BLaER1 (cell line): Measurements from ENCODE around the gene BEND7.

Experiments used
- H3K27ac ChIP-seq: shearing (Covaris generic); formaldehyde crosslinking; 2 replicates; pipeline ENCODE4 v1.8.1; 2022
- H3K27me3 ChIP-seq: shearing (Covaris generic); formaldehyde crosslinking; 2 replicates; pipeline ENCODE4 v1.8.1; 2022
- H3K36me3 ChIP-seq: shearing (Covaris generic); formaldehyde crosslinking; 2 replicates; pipeline ENCODE4 v1.8.1; 2022
- H3K4me1 ChIP-seq: shearing (Covaris generic); formaldehyde crosslinking; 2 replicates; pipeline ENCODE4 v1.8.1; 2022
- H3K4me2 ChIP-seq: shearing (Covaris generic); formaldehyde crosslinking; 2 replicates; pipeline ENCODE4 v1.8.1; 2022
- H3K4me3 ChIP-seq: shearing (Covaris generic); formaldehyde crosslinking; 2 replicates; pipeline ENCODE4 v1.8.1; 2022
- H3K9ac ChIP-seq: shearing (Covaris generic); formaldehyde crosslinking; 2 replicates; pipeline ENCODE4 v1.8.1; 2022
- H3K9me3 ChIP-seq: shearing (Covaris generic); formaldehyde crosslinking; 2 replicates; pipeline ENCODE4 v1.8.1; 2022
- H4K20me1 ChIP-seq: shearing (Covaris generic); formaldehyde crosslinking; 2 replicates; pipeline ENCODE4 v1.8.1; 2022
- Cebpa-rat ChIP-seq: shearing (Covaris generic); IDR thresholded peaks from 2 replicates; pipeline ENCODE4 v1.8.1; 2022

Gene BEND7, protein sequence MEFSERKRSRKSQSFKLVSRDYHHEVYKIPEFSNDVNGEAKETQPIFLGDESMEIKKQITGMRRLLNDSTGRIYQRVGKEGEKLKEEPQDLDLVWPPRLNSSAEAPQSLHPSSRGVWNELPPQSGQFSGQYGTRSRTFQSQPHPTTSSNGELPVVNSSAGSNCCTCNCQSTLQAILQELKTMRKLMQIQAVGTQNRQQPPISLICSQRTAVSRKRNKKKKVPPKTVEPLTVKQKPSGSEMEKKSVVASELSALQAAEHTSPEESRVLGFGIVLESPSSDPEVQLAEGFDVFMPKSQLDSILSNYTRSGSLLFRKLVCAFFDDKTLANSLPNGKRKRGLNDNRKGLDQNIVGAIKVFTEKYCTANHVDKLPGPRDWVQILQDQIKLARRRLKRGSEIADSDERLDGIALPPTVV

DNA sequence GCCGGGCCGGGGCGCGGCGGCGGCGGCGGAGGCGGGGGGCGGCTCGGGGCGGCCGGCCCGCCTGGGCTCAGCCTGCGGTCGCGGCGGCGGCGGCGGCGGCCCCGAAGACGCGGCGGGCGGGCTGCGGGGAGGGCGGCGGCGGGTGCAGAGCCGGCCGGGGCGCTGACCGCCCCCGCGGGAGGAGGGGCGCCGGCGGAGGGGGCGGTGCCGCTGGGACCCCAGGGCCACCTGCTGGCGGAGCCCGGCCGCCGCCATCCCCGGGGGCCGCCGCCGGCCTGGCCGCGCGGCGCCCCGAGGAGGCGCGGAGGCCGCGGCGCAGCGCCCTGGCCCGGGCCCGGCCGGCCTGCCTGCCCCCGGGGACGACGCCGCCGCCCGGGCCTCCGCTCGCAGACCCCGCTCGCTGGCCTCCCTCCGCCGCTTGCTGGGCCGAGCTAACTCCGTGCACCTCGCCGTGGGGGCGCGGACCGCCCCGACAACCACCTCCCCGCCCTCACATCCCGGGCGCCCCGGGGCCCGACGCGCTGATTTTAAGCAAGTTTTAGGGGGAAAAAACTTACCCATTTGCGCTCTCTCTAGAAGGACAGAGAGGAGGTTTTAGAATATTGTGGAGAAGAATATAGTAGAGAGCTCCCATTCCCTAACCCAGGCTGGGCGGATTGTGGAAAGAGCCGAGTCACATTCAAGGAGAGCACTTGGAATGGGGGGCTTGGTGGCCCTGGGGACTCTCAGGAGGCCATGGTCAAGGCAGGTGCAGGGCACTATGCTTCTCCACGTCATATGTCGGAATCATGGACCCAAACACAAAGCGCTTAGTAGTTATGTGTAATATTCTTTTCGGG is at the start of gene BEND7:
TSS of gene BEND7 (minus strand) at position 140 of the 839 bp plus-strand sequence. CDS start 481 bp downstream, outside the sequence.
- H3K4me1 ChIP-seq: peaks cover 12% of the 10 kb centered on the region
- peak within 1 kb of the TSS; percentile 96 for H3K4me2 ChIP-seq
- no peak within 1 kb of the TSS for H3K27ac ChIP-seq
- H3K9me3 ChIP-seq: no peaks in the 10 kb centered on the region
- peak within 1 kb of the TSS; percentile 65 for H3K9ac ChIP-seq
- TF ChIP-seq Cebpa-rat: no peak
- H3K4me3 ChIP-seq: peak within 1 kb of the TSS; percentile 73
- peaks cover 22% of the 10 kb centered on the region for H4K20me1 ChIP-seq
- no peaks in the 10 kb centered on the region for H3K36me3 ChIP-seq
- peaks cover 61% of the 10 kb centered on the region for H3K27me3 ChIP-seq

DNA sequence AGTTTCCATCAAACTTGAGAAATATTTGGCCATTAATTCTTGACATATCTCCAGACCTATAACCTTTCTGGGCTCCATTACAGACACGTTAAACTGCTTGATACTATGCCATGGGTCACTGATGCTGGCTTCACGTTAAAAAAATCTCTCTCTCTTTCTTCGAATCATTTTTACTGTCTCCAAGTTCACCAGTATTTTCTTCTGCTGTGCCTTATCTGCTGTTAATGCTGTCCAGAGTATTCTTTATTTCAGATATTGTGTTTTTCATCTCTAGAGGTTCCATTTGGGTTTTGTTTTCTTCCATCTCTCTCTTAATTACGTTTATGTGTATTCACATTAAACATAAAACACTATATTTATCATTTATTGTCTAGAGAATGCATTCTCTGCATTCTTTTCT is 45.1 kb upstream of the BEND7 start:
- no peak overlapping the region for H3K9ac ChIP-seq
- no peaks in the 10 kb centered on the region for H3K4me1 ChIP-seq
- peaks cover 10% of the 10 kb centered on the region; the same call in 1 of the 2 replicates for H3K9me3 ChIP-seq
- H3K4me3 ChIP-seq: no peak overlapping the region
- H3K27me3 ChIP-seq: no peaks in the 10 kb centered on the region
- H4K20me1 ChIP-seq: no peaks in the 10 kb centered on the region
- TF ChIP-seq Cebpa-rat: no peak
- H3K36me3 ChIP-seq: no peaks in the 10 kb centered on the region
- no peak overlapping the region for H3K4me2 ChIP-seq
- H3K27ac ChIP-seq: no peak overlapping the region

DNA sequence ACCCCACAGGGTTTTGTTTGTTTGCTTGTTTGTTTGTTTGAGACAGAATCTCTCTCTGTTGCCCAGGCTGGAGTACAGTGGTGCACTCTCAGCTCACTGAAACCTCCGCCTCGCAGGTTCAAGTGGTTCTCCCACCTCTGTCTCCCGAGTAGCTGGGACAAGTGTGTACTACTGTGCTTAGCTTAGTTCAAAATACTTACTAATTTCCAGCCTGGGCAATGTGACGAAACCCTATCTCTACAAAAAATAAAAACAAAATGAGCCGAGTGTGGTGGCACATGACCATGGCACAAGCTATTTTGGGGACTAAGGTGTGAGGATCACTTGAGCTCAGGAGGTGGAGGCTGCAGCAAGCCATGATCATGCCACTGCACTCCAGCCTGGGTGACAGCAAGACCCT is 42.7 kb upstream of the BEND7 start:
- no peaks in the 10 kb centered on the region for H4K20me1 ChIP-seq
- no peak overlapping the region for H3K4me2 ChIP-seq
- H3K4me1 ChIP-seq: no peaks in the 10 kb centered on the region
- H3K36me3 ChIP-seq: no peaks in the 10 kb centered on the region
- H3K9me3 ChIP-seq: peaks cover 10% of the 10 kb centered on the region; the same call in 1 of the 2 replicates
- no peak for TF ChIP-seq Cebpa-rat
- no peak overlapping the region for H3K27ac ChIP-seq
- no peak overlapping the region for H3K4me3 ChIP-seq
- no peaks in the 10 kb centered on the region for H3K27me3 ChIP-seq
- no peak overlapping the region for H3K9ac ChIP-seq

DNA sequence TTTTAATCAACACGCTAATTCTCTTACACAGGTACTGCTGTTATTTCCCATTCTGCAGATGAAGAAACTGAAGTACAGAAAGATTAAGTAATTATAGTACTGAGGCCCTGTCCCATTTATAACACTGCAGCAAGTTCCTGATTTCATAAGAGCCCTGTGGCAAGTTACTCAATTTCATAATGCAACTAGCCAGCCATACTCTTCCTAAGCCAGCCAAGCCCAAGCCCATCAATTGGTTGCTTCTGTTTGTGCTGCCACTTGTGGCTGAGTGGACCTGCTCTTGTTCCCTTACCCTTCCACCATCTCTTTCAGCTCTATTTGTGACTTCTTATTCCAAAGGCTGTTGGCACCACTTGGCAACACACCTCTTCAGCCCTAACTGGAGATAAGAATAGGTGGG is 38.2 kb upstream of the BEND7 start:
- no peaks in the 10 kb centered on the region for H3K36me3 ChIP-seq
- H3K4me1 ChIP-seq: peaks cover 19% of the 10 kb centered on the region
- TF ChIP-seq Cebpa-rat: no peak
- H4K20me1 ChIP-seq: no peaks in the 10 kb centered on the region
- H3K4me2 ChIP-seq: no peak overlapping the region
- H3K9me3 ChIP-seq: no peaks in the 10 kb centered on the region
- H3K9ac ChIP-seq: no peak overlapping the region
- H3K27me3 ChIP-seq: no peaks in the 10 kb centered on the region
- H3K27ac ChIP-seq: no peak overlapping the region
- H3K4me3 ChIP-seq: no peak overlapping the region

DNA sequence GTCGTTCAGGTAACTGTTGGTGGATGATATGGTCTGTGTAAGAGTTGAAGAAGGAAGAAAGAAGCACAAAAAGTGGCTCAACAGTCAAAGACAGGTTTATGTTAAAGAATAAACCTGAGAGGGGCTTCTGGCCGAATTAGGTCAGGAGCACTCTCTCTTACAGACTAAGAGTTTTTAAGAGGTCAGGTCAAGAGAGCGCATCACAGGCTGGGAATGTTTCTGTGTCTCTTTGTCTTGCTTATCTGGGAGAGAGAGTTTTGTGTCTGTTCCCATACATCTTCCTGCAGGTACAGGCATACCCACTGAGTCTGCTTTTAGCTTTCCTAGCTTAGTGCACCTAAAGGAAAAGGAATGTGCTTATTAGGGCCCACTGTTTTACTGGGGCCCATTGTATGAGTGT is 35.8 kb upstream of the BEND7 start:
- Histone ChIP-seq H3K9ac (no peak overlapping the region), H3K27ac (no peak overlapping the region), H3K4me2 (no peak overlapping the region), H3K4me1 (peaks cover 21% of the 10 kb centered on the region), H3K27me3 (no peaks in the 10 kb centered on the region), H3K4me3 (no peak overlapping the region), H3K9me3 (no peaks in the 10 kb centered on the region), H4K20me1 (no peaks in the 10 kb centered on the region), H3K36me3 (no peaks in the 10 kb centered on the region)
- TF ChIP-seq Cebpa-rat: no peak

DNA sequence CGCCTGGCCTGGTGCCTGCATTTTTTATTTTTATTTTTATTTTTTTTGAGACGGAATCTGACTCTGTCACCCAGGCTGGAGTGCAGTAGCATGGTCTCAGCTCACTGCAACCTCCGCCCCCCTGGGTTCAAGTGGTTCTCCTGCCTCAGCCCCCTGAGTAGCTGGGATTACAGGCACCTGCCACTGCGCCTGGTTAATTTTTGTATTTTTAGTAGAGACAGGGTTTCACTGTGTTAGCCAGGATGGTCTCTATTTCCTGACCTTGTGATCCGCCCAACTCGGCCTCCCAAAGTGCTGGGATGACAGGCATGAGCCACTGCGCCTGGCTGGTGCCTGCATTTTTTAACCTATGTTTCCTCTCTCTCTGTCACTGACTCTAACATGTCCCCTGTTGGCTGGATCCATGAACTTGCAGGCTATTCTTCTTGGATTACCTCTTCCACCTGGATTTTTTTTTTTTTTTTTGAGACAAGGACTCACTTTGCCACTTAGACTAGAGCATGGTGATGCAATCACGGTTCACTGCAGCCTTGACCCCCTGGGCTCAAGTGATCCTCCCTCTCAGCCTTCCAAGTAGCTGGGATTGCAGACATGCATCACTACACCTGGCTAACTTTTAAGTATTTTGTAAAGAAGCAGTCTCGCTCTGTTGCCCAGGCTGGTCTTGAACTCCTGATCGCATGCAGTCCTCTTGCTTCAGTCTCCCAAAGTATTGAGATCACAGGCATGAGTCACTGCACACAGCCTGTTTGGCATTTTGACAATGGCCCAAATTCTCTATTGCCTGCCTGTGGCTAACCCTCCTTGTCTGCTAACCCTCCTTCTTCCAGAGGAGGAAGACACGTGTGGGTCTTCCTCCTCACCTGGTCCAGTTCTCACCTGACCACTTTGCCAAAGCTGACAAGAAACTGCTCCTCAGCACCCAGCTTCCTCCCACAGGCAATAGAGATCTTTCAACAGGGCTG is 34.9 kb upstream of the BEND7 start:
- Histone ChIP-seq H3K36me3 (no peaks in the 10 kb centered on the region), H3K27ac (no peak overlapping the region), H3K9ac (no peak overlapping the region), H4K20me1 (no peaks in the 10 kb centered on the region), H3K4me1 (peaks cover 21% of the 10 kb centered on the region), H3K9me3 (no peaks in the 10 kb centered on the region), H3K4me3 (no peak overlapping the region), H3K27me3 (no peaks in the 10 kb centered on the region), H3K4me2 (peak overlapping the region; percentile 24)
- no peak; the same call in 1 of the 2 replicates for TF ChIP-seq Cebpa-rat

DNA sequence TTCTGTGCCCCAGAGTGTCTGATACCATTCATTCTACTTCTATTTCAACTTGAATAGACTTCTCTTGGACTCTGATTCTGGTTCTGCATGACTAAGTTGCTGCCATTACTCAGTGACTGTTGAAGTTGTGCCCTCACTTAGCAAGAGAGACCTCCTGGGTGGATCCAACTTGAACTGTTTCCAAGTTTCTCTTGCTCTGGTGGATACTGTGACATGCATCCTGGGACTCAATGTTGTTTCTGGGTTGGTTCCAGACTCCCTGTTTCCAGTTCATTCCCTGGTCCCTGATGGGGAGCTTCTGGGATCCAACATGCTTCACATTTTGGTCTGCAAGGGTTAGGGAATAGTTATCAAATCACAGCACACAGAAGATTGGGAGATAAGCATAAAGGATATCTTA is 31.8 kb upstream of the BEND7 start:
- Histone ChIP-seq H3K27me3 (no peaks in the 10 kb centered on the region), H3K9me3 (no peaks in the 10 kb centered on the region), H4K20me1 (no peaks in the 10 kb centered on the region), H3K4me1 (peaks cover 21% of the 10 kb centered on the region), H3K4me2 (no peak overlapping the region), H3K27ac (no peak overlapping the region), H3K4me3 (no peak overlapping the region), H3K36me3 (no peaks in the 10 kb centered on the region), H3K9ac (no peak overlapping the region)
- no peak for TF ChIP-seq Cebpa-rat

DNA sequence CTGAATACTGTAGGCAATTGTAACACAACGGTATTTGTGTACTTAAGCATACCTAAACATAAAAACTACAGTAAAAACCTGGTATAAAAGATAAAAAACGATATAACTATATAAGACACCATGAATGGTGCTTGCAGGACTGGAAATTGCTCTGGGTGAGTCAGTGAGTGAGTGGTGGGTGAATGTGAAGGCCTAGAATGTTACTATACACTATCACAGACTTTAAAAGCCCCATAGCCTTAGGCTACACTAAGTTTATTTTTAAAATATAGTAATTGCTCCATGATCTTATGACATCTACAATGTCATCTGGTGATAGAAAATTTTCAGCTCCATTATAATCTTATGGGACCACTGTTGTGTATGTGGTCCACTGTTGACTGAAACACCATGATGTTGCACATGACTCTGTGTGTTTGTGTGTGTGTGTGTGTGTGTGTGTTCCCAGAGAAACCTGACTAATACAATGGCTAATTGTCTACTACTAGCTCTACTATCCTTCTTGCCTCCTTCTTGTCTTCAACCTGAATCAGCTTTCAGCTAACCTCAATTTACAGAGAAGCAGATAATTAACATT is 30.4 kb upstream of the BEND7 start:
- Histone ChIP-seq H3K4me1 (peaks cover 19% of the 10 kb centered on the region), H3K9ac (no peak overlapping the region), H4K20me1 (no peaks in the 10 kb centered on the region), H3K4me3 (no peak overlapping the region), H3K4me2 (no peak overlapping the region), H3K27ac (no peak overlapping the region), H3K27me3 (no peaks in the 10 kb centered on the region), H3K9me3 (no peaks in the 10 kb centered on the region), H3K36me3 (no peaks in the 10 kb centered on the region)
- TF ChIP-seq Cebpa-rat: no peak
